RWPE1 (cell line): ENCODE results near the gene CA6.
"Not testable (repeated sequence)": the region's sequence is repeated elsewhere in the genome, so short reads cannot be mapped to it uniquely, and the experiment has no call there.

Experiments used
- CTCF ChIA-PET: fragments of 350-600 bp; sonication (Branson Sonifier 250); formaldehyde crosslinking; extraction: SDS; loops from one replicate; lab custom pipeline; 2021; lab: Yijun Ruan, JAX
- POLR2A ChIA-PET: fragments of 400-600 bp; formaldehyde crosslinking; extraction: SDS; loops from one replicate; lab custom pipeline; 2020; ENCODE audit warnings: antibody characterized with exemption; ENCODE audit not compliant: low non-redundant PET; lab: Yijun Ruan, JAX
- DNase-seq: peaks from one replicate; pipeline ENCODE4 v3.0.0; 2012; ENCODE audit warnings: low spot score
- H3K27ac ChIP-seq: fragments of 450-650 bp; 2 replicates; pipeline ENCODE4 v1.5.1; 2017
- TF ChIP-seq, protein P1 (sequence below): fragments of 450-650 bp; conservative IDR thresholded peaks from 2 replicates; pipeline ENCODE4 v1.5.1; 2017; ENCODE audit warnings: low read depth, mild to moderate bottlenecking

The CA6 gene

DNA sequence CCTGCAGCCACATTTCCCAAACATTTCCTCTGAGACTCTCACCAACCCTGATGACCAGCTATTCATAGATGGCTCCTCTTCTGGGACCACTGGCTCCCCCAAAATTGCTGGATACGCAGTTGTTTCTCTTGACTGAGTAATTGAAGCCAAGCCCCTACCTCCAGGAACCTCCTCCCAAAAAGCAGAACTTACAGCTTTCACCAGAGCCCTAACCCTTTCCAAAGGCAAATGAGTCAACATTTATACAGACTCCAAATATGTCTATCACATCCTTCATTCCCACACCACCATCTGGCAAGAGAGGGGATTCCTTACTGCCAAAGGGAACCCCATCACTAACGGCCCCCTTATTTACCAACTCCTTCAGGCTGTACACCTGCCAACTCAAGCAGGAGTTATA is 20.3 kb upstream of the CA6 start:
- TF ChIP-seq, protein P1, sequence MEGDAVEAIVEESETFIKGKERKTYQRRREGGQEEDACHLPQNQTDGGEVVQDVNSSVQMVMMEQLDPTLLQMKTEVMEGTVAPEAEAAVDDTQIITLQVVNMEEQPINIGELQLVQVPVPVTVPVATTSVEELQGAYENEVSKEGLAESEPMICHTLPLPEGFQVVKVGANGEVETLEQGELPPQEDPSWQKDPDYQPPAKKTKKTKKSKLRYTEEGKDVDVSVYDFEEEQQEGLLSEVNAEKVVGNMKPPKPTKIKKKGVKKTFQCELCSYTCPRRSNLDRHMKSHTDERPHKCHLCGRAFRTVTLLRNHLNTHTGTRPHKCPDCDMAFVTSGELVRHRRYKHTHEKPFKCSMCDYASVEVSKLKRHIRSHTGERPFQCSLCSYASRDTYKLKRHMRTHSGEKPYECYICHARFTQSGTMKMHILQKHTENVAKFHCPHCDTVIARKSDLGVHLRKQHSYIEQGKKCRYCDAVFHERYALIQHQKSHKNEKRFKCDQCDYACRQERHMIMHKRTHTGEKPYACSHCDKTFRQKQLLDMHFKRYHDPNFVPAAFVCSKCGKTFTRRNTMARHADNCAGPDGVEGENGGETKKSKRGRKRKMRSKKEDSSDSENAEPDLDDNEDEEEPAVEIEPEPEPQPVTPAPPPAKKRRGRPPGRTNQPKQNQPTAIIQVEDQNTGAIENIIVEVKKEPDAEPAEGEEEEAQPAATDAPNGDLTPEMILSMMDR = no peak
- no peak overlapping the region for H3K27ac ChIP-seq
- CTCF ChIA-PET = interaction anchor here (0.6 kb wide), 1 partner anchor 640 kb away, joined by 3 read pairs; no protein-coding TSS in a partner anchor
- POLR2A ChIA-PET = no interaction called here
- no peak for DNase-seq

DNA sequence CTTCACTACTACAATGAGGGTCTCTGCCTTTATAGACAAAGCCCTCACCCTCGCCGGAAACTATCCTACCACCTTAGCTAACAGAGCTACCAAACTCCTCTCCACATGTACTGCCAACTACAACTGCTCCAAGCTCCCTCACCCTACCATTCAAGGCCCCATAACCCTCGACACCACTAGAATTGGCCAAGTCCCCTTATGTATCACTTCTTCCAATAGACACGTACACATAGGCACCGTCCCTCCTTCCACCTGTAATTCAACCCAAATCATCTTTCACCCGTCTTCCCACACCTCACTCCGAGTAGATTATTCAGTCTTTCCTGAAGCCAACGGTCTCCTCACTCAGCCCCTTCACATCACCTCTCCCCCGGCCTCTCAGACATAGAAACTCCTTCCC is 19.7 kb upstream of the CA6 start:
- TF ChIP-seq, protein P1 = no peak
- DNase-seq = no peak
- ChIA-PET POLR2A (no interaction called here), CTCF (interaction anchor here (0.7 kb wide), 1 partner anchor 34 kb away, joined by 4 read pairs; no protein-coding TSS in a partner anchor)
- H3K27ac ChIP-seq = no peak overlapping the region

DNA sequence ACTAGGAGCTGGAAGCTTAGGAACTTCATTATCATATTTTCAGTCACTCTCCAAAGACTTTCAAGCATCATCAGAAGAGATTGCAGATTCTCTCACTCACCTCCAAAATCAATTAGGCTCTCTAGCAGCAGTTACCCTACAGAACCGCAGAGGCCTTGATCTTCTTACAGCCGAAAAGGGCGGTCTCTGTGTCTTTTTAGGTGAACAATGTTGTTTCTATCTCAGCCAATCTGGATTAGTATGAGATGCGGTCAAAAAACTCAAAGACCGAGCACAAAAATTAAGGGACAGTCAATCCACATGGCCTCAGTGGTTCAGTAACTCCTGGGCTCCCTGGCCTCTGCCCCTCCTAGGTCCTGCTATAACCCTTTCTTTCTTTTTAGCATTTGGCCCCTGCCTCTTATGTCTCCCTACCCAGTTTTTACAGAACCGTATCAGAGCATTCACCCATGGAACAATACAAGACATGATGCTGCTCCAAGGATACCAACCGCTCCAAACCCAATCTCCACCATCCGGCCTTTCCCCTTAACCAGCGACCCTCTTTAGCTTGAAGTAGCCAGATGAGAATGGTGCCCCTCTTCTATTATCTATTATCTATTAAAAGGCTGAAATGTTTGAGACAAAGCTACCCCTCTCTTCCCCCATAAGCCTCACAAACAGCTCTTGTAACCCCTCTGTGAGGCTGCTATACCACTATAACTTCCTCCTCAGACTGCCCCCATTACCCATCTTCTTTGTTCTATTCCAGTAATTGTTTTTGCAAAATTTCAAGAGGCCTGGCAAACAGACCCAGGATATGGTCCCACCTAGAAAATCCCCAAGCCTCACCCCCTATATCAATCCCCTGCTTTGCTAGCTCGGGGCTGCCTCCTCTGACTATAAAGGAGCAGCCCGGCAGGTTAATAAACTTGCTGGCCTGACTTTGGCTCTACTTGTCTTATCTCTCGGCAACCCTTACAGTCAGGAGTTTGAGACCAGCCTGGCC is 18.7 kb upstream of the CA6 start:
- POLR2A ChIA-PET = no interaction called here
- no peak for DNase-seq
- TF ChIP-seq, protein P1 = no peak
- H3K27ac ChIP-seq = no peak overlapping the region
- CTCF ChIA-PET = interaction anchor here (0.5 to 0.7 kb wide), 3 partner anchors 56 to 446 kb away, joined by 3 to 4 read pairs (median 3); no protein-coding TSS in a partner anchor

DNA sequence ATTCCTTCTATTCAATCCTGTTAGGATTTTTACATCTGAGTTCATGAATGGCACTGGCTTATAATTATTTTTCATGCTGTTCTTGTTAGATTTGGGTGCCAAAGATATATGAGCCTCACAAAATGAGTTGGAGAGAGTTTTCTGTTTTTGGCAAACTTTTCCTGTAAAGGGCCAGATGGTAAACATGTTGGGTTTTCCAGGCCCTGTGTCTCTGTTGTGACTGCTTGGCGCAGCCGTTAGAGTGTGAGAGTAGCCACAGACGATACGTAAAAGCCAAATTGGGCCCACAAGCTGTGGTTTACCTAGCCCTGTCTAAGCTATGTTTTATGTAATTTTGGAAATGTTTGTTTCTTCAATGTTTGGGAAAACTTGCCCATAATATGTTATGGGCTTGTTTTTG is 15.6 kb upstream of the CA6 start:
- ChIA-PET POLR2A (no interaction called here), CTCF (interaction anchor here (0.6 kb wide), 2 partner anchors 9 to 611 kb away, joined by 3 to 5 read pairs; no protein-coding TSS in a partner anchor)
- TF ChIP-seq, protein P1 = no peak
- no peak overlapping the region for H3K27ac ChIP-seq
- DNase-seq = no peak

DNA sequence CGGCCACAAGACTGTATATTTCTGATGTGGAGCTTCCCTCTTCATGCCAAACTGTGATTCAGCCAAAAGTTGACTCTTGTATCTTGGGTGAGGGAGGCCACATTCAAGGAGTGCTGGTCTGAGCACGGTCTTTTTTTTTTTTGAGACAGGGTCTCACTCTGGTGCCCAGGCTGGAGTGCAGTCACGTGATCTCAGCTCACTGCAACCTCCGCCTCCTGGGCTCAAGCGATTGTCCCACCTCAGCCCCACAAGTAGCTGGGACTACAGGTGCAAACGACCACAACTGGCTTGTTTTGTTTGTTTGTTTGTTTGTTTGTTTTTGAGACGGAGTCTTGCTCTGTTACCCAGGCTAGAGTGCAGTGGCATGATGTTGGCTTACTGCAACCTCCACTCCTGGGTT is 8.6 kb upstream of the CA6 start:
- DNase-seq, H3K27ac ChIP-seq, POLR2A ChIA-PET: not testable (repeated sequence)
- CTCF ChIA-PET = interaction anchor here (0.6 kb wide), 1 partner anchor 120 kb away, joined by 6 read pairs; no protein-coding TSS in a partner anchor

DNA sequence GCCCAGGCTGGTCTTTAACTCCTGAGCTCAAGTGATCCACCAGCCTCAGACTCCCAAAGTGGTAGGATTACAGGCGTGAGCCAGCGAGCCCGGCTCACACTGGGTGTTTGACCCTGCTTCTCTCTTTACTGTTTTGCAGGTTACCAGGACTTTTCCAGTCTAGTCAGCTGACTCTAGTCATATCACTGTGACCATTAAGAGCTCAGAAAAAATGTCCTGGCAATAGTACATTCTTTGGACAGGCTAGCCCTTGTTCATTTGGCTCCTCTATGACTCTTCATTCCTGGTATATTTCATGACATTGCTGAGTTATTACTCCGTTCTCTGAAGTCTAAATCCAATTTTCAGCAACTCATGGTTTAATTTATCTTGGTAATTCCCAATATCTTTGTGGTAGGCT is 8.0 kb upstream of the CA6 start:
- H3K27ac ChIP-seq = no peak overlapping the region
- TF ChIP-seq, protein P1 = no peak
- ChIA-PET POLR2A (no interaction called here), CTCF (interaction anchor here (0.6 kb wide), 2 partner anchors 19 to 243 kb away, joined by 3 to 5 read pairs; no protein-coding TSS in a partner anchor)
- DNase-seq = no peak
